SK-N-SH treated with all-trans-retinoic acid at 6 μM for 48 hours (cell line): ENCODE results near the gene LUZP4.

Experiments
- ATAC-seq: fragments of 200-7000 bp; cut with Tn5 transposase; 3 replicates; pipeline ENCODE4 v1.9.1; 2020; ENCODE audit warnings: mild to moderate bottlenecking, moderate library complexity
- ARNTL ChIP-seq: fragments of 450-650 bp; formaldehyde crosslinking; IDR thresholded peaks from 2 replicates; pipeline ENCODE4 v1.5.0; 2020; ENCODE audit warnings: low read depth, mild to moderate bottlenecking, moderate library complexity, borderline replicate concordance
- BACH2 ChIP-seq: fragments of 250-450 bp; sonication (Bioruptor Pico); IDR thresholded peaks from 2 replicates; pipeline ENCODE4 v1.9.0; 2021; ENCODE audit warnings: mild to moderate bottlenecking, borderline replicate concordance
- CSDC2 ChIP-seq: fragments of 250-450 bp; sonication (Bioruptor Pico); IDR thresholded peaks from 2 replicates; pipeline ENCODE4 v1.5.0; 2020; ENCODE audit warnings: mild to moderate bottlenecking, moderate library complexity
- CSRNP3 ChIP-seq: fragments of 250-450 bp; sonication (Bioruptor Pico); IDR thresholded peaks from 2 replicates; pipeline ENCODE4 v1.5.1; 2021; ENCODE audit warnings: mild to moderate bottlenecking, moderate library complexity
- ESRRG ChIP-seq: fragments of 250-450 bp; sonication (Bioruptor Pico); IDR thresholded peaks from 2 replicates; pipeline ENCODE4 v1.6.1; 2021; ENCODE audit warnings: mild to moderate bottlenecking
- GLIS3 ChIP-seq: fragments of 250-450 bp; sonication (Bioruptor Pico); IDR thresholded peaks from 2 replicates; pipeline ENCODE4 v1.5.0; 2020; ENCODE audit warnings: mild to moderate bottlenecking, moderate library complexity
- ISL1 ChIP-seq: fragments of 250-450 bp; sonication (Bioruptor Pico); IDR thresholded peaks from 2 replicates; pipeline ENCODE4 v2.1.2; 2022; ENCODE audit warnings: mild to moderate bottlenecking, moderate library complexity
- OSR1 ChIP-seq: fragments of 250-450 bp; sonication (Bioruptor Pico); IDR thresholded peaks from 2 replicates; pipeline ENCODE4 v1.8.0; 2022; ENCODE audit warnings: moderate library complexity, mild to moderate bottlenecking, inconsistent platforms
- PATZ1 ChIP-seq: fragments of 250-450 bp; sonication (Bioruptor Pico); IDR thresholded peaks from 2 replicates; pipeline ENCODE4 v1.8.0; 2020; ENCODE audit warnings: mild to moderate bottlenecking, moderate library complexity, borderline replicate concordance
- POU6F1 ChIP-seq: fragments of 250-450 bp; sonication (Bioruptor Pico); IDR thresholded peaks from 2 replicates; pipeline ENCODE4 v1.8.0; 2021; ENCODE audit warnings: low read depth, mild to moderate bottlenecking, moderate library complexity, borderline replicate concordance
- PPARA ChIP-seq: fragments of 250-450 bp; sonication (Bioruptor Pico); IDR thresholded peaks from 2 replicates; pipeline ENCODE4 v1.5.0; 2020; ENCODE audit warnings: mild to moderate bottlenecking, borderline replicate concordance
- RARB ChIP-seq: fragments of 250-450 bp; sonication (Bioruptor Pico); IDR thresholded peaks from 2 replicates; pipeline ENCODE4 v1.8.0; 2021; ENCODE audit warnings: mild to moderate bottlenecking, moderate library complexity
- SNAI2 ChIP-seq: fragments of 250-450 bp; sonication (Bioruptor Pico); IDR thresholded peaks from 2 replicates; pipeline ENCODE4 v1.5.0; 2020; ENCODE audit warnings: mild to moderate bottlenecking, moderate library complexity
- TCF4 ChIP-seq: fragments of 250-450 bp; sonication (Bioruptor Pico); IDR thresholded peaks from 2 replicates; pipeline ENCODE4 v1.8.0; 2021; ENCODE audit warnings: mild to moderate bottlenecking, moderate library complexity, borderline replicate concordance
- TOX ChIP-seq: fragments of 250-450 bp; sonication (Bioruptor Pico); IDR thresholded peaks from 2 replicates; pipeline ENCODE4 v1.8.0; 2021; ENCODE audit warnings: mild to moderate bottlenecking, moderate library complexity, borderline replicate concordance
- ZC3H10 ChIP-seq: fragments of 250-450 bp; sonication (Bioruptor Pico); IDR thresholded peaks from 2 replicates; pipeline ENCODE4 v1.5.1; 2021; ENCODE audit warnings: mild to moderate bottlenecking, moderate library complexity
- ZFP3 ChIP-seq: fragments of 250-450 bp; sonication (Bioruptor Pico); IDR thresholded peaks from 2 replicates; pipeline ENCODE4 v1.5.0; 2020; ENCODE audit warnings: mild to moderate bottlenecking, moderate library complexity
- ZFP30 ChIP-seq: fragments of 450-650 bp; formaldehyde crosslinking; IDR thresholded peaks from 2 replicates; pipeline ENCODE4 v1.5.0; 2022; ENCODE audit warnings: mild to moderate bottlenecking, moderate library complexity
- ZNF565 ChIP-seq: fragments of 450-650 bp; formaldehyde crosslinking; conservative IDR thresholded peaks from 2 replicates; pipeline ENCODE4 v1.5.0; 2020; ENCODE audit warnings: low read depth, mild to moderate bottlenecking, moderate library complexity
- ZNF70 ChIP-seq: fragments of 450-650 bp; formaldehyde crosslinking; IDR thresholded peaks from 2 replicates; pipeline ENCODE4 v1.5.0; 2020; ENCODE audit warnings: mild to moderate bottlenecking, moderate library complexity
- ZNF8 ChIP-seq: fragments of 450-650 bp; formaldehyde crosslinking; IDR thresholded peaks from 2 replicates; pipeline ENCODE4 v1.5.0; 2020; ENCODE audit warnings: mild to moderate bottlenecking, moderate library complexity
- TF ChIP-seq, protein P1 (sequence below): fragments of 250-450 bp; sonication (Bioruptor Pico); IDR thresholded peaks from 2 replicates; pipeline ENCODE4 v1.5.0; 2020; ENCODE audit warnings: mild to moderate bottlenecking, moderate library complexity
- TF ChIP-seq, protein P2 (sequence below): fragments of 250-450 bp; sonication (Bioruptor Pico); IDR thresholded peaks from 2 replicates; pipeline ENCODE4 v1.5.1; 2020; ENCODE audit warnings: low read depth, mild to moderate bottlenecking, moderate library complexity

Gene LUZP4

GRCh38 chrX:115297189-115297588, 7.7 kb downstream of the LUZP4 start (continued):
- no peak for TF ChIP-seq PATZ1
- no peak for TF ChIP-seq ZFP3 (CRISPR knock-in tag)
- TF ChIP-seq POU6F1: no peak
- TF ChIP-seq, protein P1, sequence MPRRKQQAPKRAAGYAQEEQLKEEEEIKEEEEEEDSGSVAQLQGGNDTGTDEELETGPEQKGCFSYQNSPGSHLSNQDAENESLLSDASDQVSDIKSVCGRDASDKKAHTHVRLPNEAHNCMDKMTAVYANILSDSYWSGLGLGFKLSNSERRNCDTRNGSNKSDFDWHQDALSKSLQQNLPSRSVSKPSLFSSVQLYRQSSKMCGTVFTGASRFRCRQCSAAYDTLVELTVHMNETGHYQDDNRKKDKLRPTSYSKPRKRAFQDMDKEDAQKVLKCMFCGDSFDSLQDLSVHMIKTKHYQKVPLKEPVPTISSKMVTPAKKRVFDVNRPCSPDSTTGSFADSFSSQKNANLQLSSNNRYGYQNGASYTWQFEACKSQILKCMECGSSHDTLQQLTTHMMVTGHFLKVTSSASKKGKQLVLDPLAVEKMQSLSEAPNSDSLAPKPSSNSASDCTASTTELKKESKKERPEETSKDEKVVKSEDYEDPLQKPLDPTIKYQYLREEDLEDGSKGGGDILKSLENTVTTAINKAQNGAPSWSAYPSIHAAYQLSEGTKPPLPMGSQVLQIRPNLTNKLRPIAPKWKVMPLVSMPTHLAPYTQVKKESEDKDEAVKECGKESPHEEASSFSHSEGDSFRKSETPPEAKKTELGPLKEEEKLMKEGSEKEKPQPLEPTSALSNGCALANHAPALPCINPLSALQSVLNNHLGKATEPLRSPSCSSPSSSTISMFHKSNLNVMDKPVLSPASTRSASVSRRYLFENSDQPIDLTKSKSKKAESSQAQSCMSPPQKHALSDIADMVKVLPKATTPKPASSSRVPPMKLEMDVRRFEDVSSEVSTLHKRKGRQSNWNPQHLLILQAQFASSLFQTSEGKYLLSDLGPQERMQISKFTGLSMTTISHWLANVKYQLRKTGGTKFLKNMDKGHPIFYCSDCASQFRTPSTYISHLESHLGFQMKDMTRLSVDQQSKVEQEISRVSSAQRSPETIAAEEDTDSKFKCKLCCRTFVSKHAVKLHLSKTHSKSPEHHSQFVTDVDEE (CRISPR knock-in tag): no peak

GRCh38 chrX:115311139-115311538, 21.6 kb downstream of the LUZP4 start:
- no peak for ATAC-seq
- TF ChIP-seq PPARA (CRISPR knock-in tag) (no peak), ZFP3 (CRISPR knock-in tag) (no peak), SNAI2 (no peak), ARNTL (CRISPR knock-in tag) (no peak), ESRRG (CRISPR knock-in tag) (no peak), BACH2 (no peak), ZNF565 (CRISPR knock-in tag) (no peak), CSRNP3 (CRISPR knock-in tag) (no peak), ZFP30 (CRISPR knock-in tag) (no peak), PATZ1 (no peak), POU6F1 (no peak), ISL1 (no peak), ZNF70 (CRISPR knock-in tag) (no peak), CSDC2 (CRISPR knock-in tag) (no peak), TOX (CRISPR knock-in tag) (no peak), OSR1 (CRISPR knock-in tag) (no peak), ZNF8 (CRISPR knock-in tag) (no peak), ZC3H10 (CRISPR knock-in tag) (no peak), RARB (no peak), TCF4 (CRISPR knock-in tag) (no peak)
- TF ChIP-seq, all 23 proteins: peak for 0

GRCh38 chrX:115311601-115312001, 22.1 kb downstream of the LUZP4 start:
- no peak for ATAC-seq
- TF ChIP-seq GLIS3 (no peak), TOX (CRISPR knock-in tag) (no peak), ZC3H10 (CRISPR knock-in tag) (no peak), ARNTL (CRISPR knock-in tag) (no peak), ZFP30 (CRISPR knock-in tag) (no peak), BACH2 (no peak), ZNF565 (CRISPR knock-in tag) (no peak), POU6F1 (no peak), ZFP3 (CRISPR knock-in tag) (no peak), ZNF8 (CRISPR knock-in tag) (no peak), SNAI2 (no peak), PPARA (CRISPR knock-in tag) (no peak), TCF4 (CRISPR knock-in tag) (no peak), CSDC2 (CRISPR knock-in tag) (no peak), RARB (no peak)
- TF ChIP-seq, protein P2, sequence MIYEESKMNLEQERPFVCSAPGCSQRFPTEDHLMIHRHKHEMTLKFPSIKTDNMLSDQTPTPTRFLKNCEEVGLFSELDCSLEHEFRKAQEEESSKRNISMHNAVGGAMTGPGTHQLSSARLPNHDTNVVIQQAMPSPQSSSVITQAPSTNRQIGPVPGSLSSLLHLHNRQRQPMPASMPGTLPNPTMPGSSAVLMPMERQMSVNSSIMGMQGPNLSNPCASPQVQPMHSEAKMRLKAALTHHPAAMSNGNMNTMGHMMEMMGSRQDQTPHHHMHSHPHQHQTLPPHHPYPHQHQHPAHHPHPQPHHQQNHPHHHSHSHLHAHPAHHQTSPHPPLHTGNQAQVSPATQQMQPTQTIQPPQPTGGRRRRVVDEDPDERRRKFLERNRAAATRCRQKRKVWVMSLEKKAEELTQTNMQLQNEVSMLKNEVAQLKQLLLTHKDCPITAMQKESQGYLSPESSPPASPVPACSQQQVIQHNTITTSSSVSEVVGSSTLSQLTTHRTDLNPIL: no peak
